ENCODE results near the gene IFNLR1.
A peak's percentile ranks its signal among the peaks of the same experiment; 100 is the strongest.

The IFNLR1 gene

GRCh38 chr1:24201941-24202440, 14.9 kb upstream of the IFNLR1 start:
- no peaks in the 10 kb centered on the region for H3K4me1 ChIP-seq (ENCODE audit: insufficient read depth, low read length)
- no peak overlapping the region for H3K4me3 ChIP-seq (ENCODE audit: low read length)
- no peaks in the 10 kb centered on the region for H3K9me3 ChIP-seq (ENCODE audit: low read length)
- H3K27me3 ChIP-seq (ENCODE audit: insufficient read depth, low read length) = peaks cover 5% of the 10 kb centered on the region
- H2AFZ ChIP-seq (ENCODE audit: low read depth, low read length) = no peak overlapping the region
- H3K36me3 ChIP-seq (ENCODE audit: insufficient read depth, low read length) = no peaks in the 10 kb centered on the region

GRCh38 chr1:24199291-24199900, 12.3 kb upstream of the IFNLR1 start:
- Histone ChIP-seq H3K4me3 (ENCODE audit: low read length) (no peak overlapping the region), H3K27me3 (ENCODE audit: insufficient read depth, low read length) (peaks cover 5% of the 10 kb centered on the region), H3K4me1 (ENCODE audit: insufficient read depth, low read length) (no peaks in the 10 kb centered on the region), H3K9me3 (ENCODE audit: low read length) (no peaks in the 10 kb centered on the region), H2AFZ (ENCODE audit: low read depth, low read length) (no peak overlapping the region), H3K36me3 (ENCODE audit: insufficient read depth, low read length) (no peaks in the 10 kb centered on the region)

- H3K36me3 ChIP-seq (ENCODE audit: insufficient read depth, low read length) = no peaks in the 10 kb centered on the region
- H3K27me3 ChIP-seq (ENCODE audit: insufficient read depth, low read length) = peaks cover 5% of the 10 kb centered on the region
- H3K4me1 ChIP-seq (ENCODE audit: insufficient read depth, low read length) = no peaks in the 10 kb centered on the region
- no peak overlapping the region for H2AFZ ChIP-seq (ENCODE audit: low read depth, low read length)
- H3K9me3 ChIP-seq (ENCODE audit: low read length) = no peaks in the 10 kb centered on the region
- H3K4me3 ChIP-seq (ENCODE audit: low read length) = no peak overlapping the region
Observed at GRCh38 chr1:24198766-24199165, 11.7 kb upstream of the IFNLR1 start.

- H3K27me3 ChIP-seq (ENCODE audit: insufficient read depth, low read length) = peaks cover 5% of the 10 kb centered on the region
- H2AFZ ChIP-seq (ENCODE audit: low read depth, low read length) = no peak overlapping the region
- H3K36me3 ChIP-seq (ENCODE audit: insufficient read depth, low read length) = no peaks in the 10 kb centered on the region
- no peaks in the 10 kb centered on the region for H3K4me1 ChIP-seq (ENCODE audit: insufficient read depth, low read length)
- no peaks in the 10 kb centered on the region for H3K9me3 ChIP-seq (ENCODE audit: low read length)
- H3K4me3 ChIP-seq (ENCODE audit: low read length) = no peak overlapping the region
Observed at GRCh38 chr1:24195874-24196273, 8.8 kb upstream of the IFNLR1 start.

GRCh38 chr1:24195136-24195535, 8.0 kb upstream of the IFNLR1 start:
- peaks cover 8% of the 10 kb centered on the region for H3K27me3 ChIP-seq (ENCODE audit: insufficient read depth, low read length)
- H3K4me1 ChIP-seq (ENCODE audit: insufficient read depth, low read length) = no peaks in the 10 kb centered on the region
- no peak overlapping the region for H3K4me3 ChIP-seq (ENCODE audit: low read length)
- H2AFZ ChIP-seq (ENCODE audit: low read depth, low read length) = no peak overlapping the region
- H3K36me3 ChIP-seq (ENCODE audit: insufficient read depth, low read length) = no peaks in the 10 kb centered on the region
- H3K9me3 ChIP-seq (ENCODE audit: low read length) = no peaks in the 10 kb centered on the region

GRCh38 chr1:24193046-24193445, 6.0 kb upstream of the IFNLR1 start:
- Histone ChIP-seq H3K4me3 (ENCODE audit: low read length) (no peak overlapping the region), H2AFZ (ENCODE audit: low read depth, low read length) (no peak overlapping the region), H3K27me3 (ENCODE audit: insufficient read depth, low read length) (peaks cover 20% of the 10 kb centered on the region), H3K4me1 (ENCODE audit: insufficient read depth, low read length) (no peaks in the 10 kb centered on the region), H3K9me3 (ENCODE audit: low read length) (no peaks in the 10 kb centered on the region), H3K36me3 (ENCODE audit: insufficient read depth, low read length) (no peaks in the 10 kb centered on the region)

- Histone ChIP-seq H3K27me3 (ENCODE audit: insufficient read depth, low read length) (peaks cover 25% of the 10 kb centered on the region), H3K9me3 (ENCODE audit: low read length) (no peaks in the 10 kb centered on the region), H3K4me3 (ENCODE audit: low read length) (no peak overlapping the region), H2AFZ (ENCODE audit: low read depth, low read length) (no peak overlapping the region), H3K4me1 (ENCODE audit: insufficient read depth, low read length) (peaks cover 3% of the 10 kb centered on the region), H3K36me3 (ENCODE audit: insufficient read depth, low read length) (no peaks in the 10 kb centered on the region)
Observed at GRCh38 chr1:24191860-24192259, 4.8 kb upstream of the IFNLR1 start.

GRCh38 chr1:24190983-24191461, 3.9 kb upstream of the IFNLR1 start:
- Histone ChIP-seq H3K27me3 (ENCODE audit: insufficient read depth, low read length) (peaks cover 33% of the 10 kb centered on the region), H3K9me3 (ENCODE audit: low read length) (no peaks in the 10 kb centered on the region), H3K36me3 (ENCODE audit: insufficient read depth, low read length) (no peaks in the 10 kb centered on the region), H3K4me3 (ENCODE audit: low read length) (no peak overlapping the region), H2AFZ (ENCODE audit: low read depth, low read length) (no peak overlapping the region), H3K4me1 (ENCODE audit: insufficient read depth, low read length) (peaks cover 3% of the 10 kb centered on the region)

- H2AFZ ChIP-seq (ENCODE audit: low read depth, low read length) = no peak overlapping the region
- H3K9me3 ChIP-seq (ENCODE audit: low read length) = no peaks in the 10 kb centered on the region
- no peak overlapping the region for H3K4me3 ChIP-seq (ENCODE audit: low read length)
- H3K36me3 ChIP-seq (ENCODE audit: insufficient read depth, low read length) = no peaks in the 10 kb centered on the region
- H3K4me1 ChIP-seq (ENCODE audit: insufficient read depth, low read length) = peaks cover 3% of the 10 kb centered on the region
- H3K27me3 ChIP-seq (ENCODE audit: insufficient read depth, low read length) = peaks cover 42% of the 10 kb centered on the region
Observed at GRCh38 chr1:24189528-24189927, 2.4 kb upstream of the IFNLR1 start.

- Histone ChIP-seq H2AFZ (ENCODE audit: low read depth, low read length) (peak overlapping the region; percentile 65), H3K4me1 (ENCODE audit: insufficient read depth, low read length) (peaks cover 3% of the 10 kb centered on the region), H3K4me3 (ENCODE audit: low read length) (no peak overlapping the region), H3K9me3 (ENCODE audit: low read length) (no peaks in the 10 kb centered on the region), H3K36me3 (ENCODE audit: insufficient read depth, low read length) (no peaks in the 10 kb centered on the region), H3K27me3 (ENCODE audit: insufficient read depth, low read length) (peaks cover 42% of the 10 kb centered on the region)
Observed at GRCh38 chr1:24186711-24186992, 437 bp downstream of the IFNLR1 start.

- Histone ChIP-seq H3K4me3 (ENCODE audit: low read length) (no peak overlapping the region), H2AFZ (ENCODE audit: low read depth, low read length) (no peak overlapping the region), H3K9me3 (ENCODE audit: low read length) (no peaks in the 10 kb centered on the region), H3K4me1 (ENCODE audit: insufficient read depth, low read length) (peaks cover 3% of the 10 kb centered on the region), H3K27me3 (ENCODE audit: insufficient read depth, low read length) (peaks cover 42% of the 10 kb centered on the region), H3K36me3 (ENCODE audit: insufficient read depth, low read length) (no peaks in the 10 kb centered on the region)
Observed at GRCh38 chr1:24186031-24186710, 918 bp downstream of the IFNLR1 start.

GRCh38 chr1:24185076-24185475, 2.0 kb downstream of the IFNLR1 start:
- Histone ChIP-seq H3K27me3 (ENCODE audit: insufficient read depth, low read length) (peaks cover 39% of the 10 kb centered on the region), H2AFZ (ENCODE audit: low read depth, low read length) (no peak overlapping the region), H3K4me3 (ENCODE audit: low read length) (no peak overlapping the region), H3K4me1 (ENCODE audit: insufficient read depth, low read length) (peaks cover 3% of the 10 kb centered on the region), H3K36me3 (ENCODE audit: insufficient read depth, low read length) (no peaks in the 10 kb centered on the region), H3K9me3 (ENCODE audit: low read length) (no peaks in the 10 kb centered on the region)

GRCh38 chr1:24182061-24182460, 5.0 kb downstream of the IFNLR1 start:
- H3K36me3 ChIP-seq (ENCODE audit: insufficient read depth, low read length) = no peaks in the 10 kb centered on the region
- H3K27me3 ChIP-seq (ENCODE audit: insufficient read depth, low read length) = peaks cover 19% of the 10 kb centered on the region
- no peak overlapping the region for H3K4me3 ChIP-seq (ENCODE audit: low read length)

GRCh38 chr1:24181619-24182018, 5.5 kb downstream of the IFNLR1 start:
- Histone ChIP-seq H3K36me3 (ENCODE audit: insufficient read depth, low read length) (no peaks in the 10 kb centered on the region), H3K27me3 (ENCODE audit: insufficient read depth, low read length) (peaks cover 15% of the 10 kb centered on the region), H3K9me3 (ENCODE audit: low read length) (no peaks in the 10 kb centered on the region), H2AFZ (ENCODE audit: low read depth, low read length) (no peak overlapping the region), H3K4me1 (ENCODE audit: insufficient read depth, low read length) (no peaks in the 10 kb centered on the region), H3K4me3 (ENCODE audit: low read length) (no peak overlapping the region)

More at GRCh38 chr1:24182061-24182460, 5.0 kb downstream of the IFNLR1 start:
- Histone ChIP-seq H2AFZ (ENCODE audit: low read depth, low read length) (no peak overlapping the region), H3K9me3 (ENCODE audit: low read length) (no peaks in the 10 kb centered on the region), H3K4me1 (ENCODE audit: insufficient read depth, low read length) (no peaks in the 10 kb centered on the region)

Measured in neuron (in vitro differentiated cells).